Medulla oblongata (tissue), 1 donor: ENCODE measurements around the gene PCDHGC5.

Source experiments
- DNase-seq: peaks from one replicate; pipeline ENCODE4 v3.0.0-alpha.2; 2015; ENCODE audit errors: extremely low spot score

The PCDHGC5 gene

DNA sequence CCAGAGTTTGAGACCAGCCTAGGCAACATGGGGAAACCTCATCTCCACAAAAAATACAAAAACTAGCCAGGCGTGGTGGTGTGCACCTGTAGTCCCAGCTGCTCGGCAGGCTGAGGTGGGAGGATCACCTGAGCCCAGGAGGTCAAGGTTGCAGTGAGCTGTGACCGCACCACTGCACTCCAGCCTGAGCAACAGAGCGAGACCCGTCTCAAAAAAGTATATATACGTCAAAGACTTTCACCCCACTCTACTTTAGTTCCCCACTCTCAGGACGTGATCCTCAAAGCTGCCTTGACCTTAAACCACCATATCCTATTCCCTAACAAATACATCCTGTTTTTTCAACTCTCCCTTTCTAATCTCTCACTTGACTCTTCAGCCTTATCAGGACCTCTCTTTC, 41.0 kb downstream of the PCDHGC5 start:
- no peak for DNase-seq

DNA sequence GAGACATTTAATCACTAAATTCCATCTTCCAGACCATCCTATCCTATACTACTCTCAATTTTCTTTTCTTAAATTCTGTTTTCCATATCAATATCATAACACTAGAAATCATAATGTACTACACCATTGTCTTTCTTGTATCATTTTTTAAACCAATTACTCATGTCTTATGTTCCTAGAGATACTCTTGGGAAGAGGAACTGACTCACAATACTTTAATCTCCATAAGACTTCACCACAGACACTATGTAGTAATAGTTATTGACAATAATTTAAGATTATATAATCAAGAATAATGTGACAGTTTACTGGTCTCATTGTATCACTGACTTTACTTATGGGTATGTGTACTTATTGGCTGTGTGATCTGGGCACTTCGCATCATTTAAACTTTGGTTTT, 43.8 kb downstream of the PCDHGC5 start:
- no peak for DNase-seq

DNA sequence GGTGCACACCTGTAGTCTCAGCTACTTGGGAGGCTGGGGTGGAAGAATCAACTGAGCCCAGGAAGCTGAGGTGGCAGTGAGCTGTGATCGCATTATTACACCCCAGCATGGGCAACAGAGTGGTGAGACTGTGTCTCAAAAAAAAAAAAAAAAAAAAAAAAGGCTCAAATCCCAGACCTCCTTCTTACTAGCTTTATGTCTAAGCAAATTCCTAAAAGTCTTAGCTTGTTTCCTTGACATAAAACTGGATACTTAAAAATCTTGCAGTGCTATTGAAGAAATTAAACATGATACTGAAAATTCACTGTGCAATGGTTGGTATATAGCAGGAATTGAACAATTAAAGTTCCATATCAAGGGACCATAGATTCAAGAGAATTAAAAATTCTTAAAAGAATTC, 45.0 kb downstream of the PCDHGC5 start:
- DNase-seq, result no peak

DNA sequence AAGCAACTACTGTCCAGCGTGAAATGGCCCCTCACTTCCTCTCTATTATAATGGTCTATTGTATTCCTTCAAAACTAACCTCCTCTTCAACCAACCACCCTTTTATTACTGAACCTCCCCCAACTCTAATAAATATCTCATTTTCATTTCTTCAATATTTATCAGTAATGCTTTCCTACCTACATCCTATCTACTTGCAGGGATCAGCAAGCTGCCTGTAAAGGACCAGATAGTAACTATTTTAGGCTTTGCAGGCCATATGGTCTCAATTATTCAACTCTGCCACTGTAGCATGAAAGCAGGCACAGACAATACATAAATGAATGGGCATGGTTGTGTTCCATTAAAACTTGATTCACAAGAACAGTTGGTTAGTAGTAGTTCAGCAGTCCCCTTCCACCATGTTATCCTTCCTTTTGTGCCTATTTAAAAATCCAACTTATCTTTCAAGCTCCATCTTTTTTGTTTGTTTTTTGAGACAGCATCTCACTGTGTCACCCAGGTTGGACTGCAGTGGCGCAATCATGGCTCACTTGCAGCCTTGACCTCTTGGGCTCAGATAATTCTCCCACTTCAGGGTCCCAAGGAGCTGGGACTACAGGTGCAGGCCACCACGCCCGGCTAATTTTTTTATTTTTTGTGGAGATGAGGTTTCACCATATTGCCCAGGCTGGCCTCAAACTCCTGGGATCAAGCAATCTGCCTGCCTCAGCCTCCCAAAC, 45.8 kb downstream of the PCDHGC5 start:
- DNase-seq, result no peak
